ENCODE measurements around the gene SPAG6. TPM values are rescaled to one million over a fixed set of nuclear protein-coding genes. Genes with fewer than 3 reads are reported as not detected.

The SPAG6 gene
- total RNA-seq, 6 experiments from 2014 or later, result not detected

GRCh38 chr10:22319980-22320558, 25.2 kb upstream of the SPAG6 start:
- no peaks in the 10 kb centered on the region for H3K9me3 Mint-ChIP-seq
- H3K36me3 Mint-ChIP-seq (ENCODE audit: low read depth), result 0 out of 2 replicates have a peak, but pooled peaks cover 4% of the 10 kb centered on the region
- no peak for TF ChIP-seq CTCF (IDR thresholded peaks at IDR 0.05)
- peaks cover 13% of the 10 kb centered on the region for H3K27me3 Mint-ChIP-seq (ENCODE audit: insufficient read depth)
- peaks cover 63% of the 10 kb centered on the region for H3K4me1 Mint-ChIP-seq (ENCODE audit: low read depth)
- DNase-seq, result no peak
- peak overlapping the region; percentile 83 for H3K27ac Mint-ChIP-seq
- peak overlapping the region; percentile 87 for H3K4me3 Mint-ChIP-seq

- Mint-ChIP-seq H3K9me3 (no peaks in the 10 kb centered on the region), H3K36me3 (ENCODE audit: low read depth) (0 out of 2 replicates have a peak, but pooled peaks cover 4% of the 10 kb centered on the region), H3K4me3 (peak within 1 kb of the TSS; percentile 92), H3K27me3 (ENCODE audit: insufficient read depth) (peaks cover 13% of the 10 kb centered on the region), H3K4me1 (ENCODE audit: low read depth) (peaks cover 58% of the 10 kb centered on the region), H3K27ac (peak within 1 kb of the TSS; percentile 83)
- TF ChIP-seq CTCF (IDR thresholded peaks at IDR 0.05), result no peak
- DNase-seq, result peak; percentile 49
These were observed 24.6 kb upstream of the SPAG6 start, which contains the start of gene BMI1 for GRCh38 chr10:22320591-22321155. Gene BMI1 (plus strand): TSS chr10:22321099. CDS start chr10:22326450, 5,351 bp downstream.

- Mint-ChIP-seq H3K4me1 (ENCODE audit: low read depth) (peaks cover 63% of the 10 kb centered on the region), H3K27ac (peak overlapping the region; percentile 55; the same call in 1 of the 2 replicates), H3K27me3 (ENCODE audit: insufficient read depth) (peaks cover 17% of the 10 kb centered on the region), H3K36me3 (ENCODE audit: low read depth) (0 out of 2 replicates have a peak, but pooled peaks cover 4% of the 10 kb centered on the region), H3K9me3 (no peaks in the 10 kb centered on the region), H3K4me3 (peak overlapping the region; percentile 84)
- DNase-seq, result peak; percentile 63
- TF ChIP-seq CTCF (IDR thresholded peaks at IDR 0.05), result no peak
These were observed 24.0 kb upstream of the SPAG6 start for GRCh38 chr10:22321156-22321923.

GRCh38 chr10:22321924-22322640, 23.2 kb upstream of the SPAG6 start:
- peak overlapping the region; percentile 92 for H3K4me3 Mint-ChIP-seq
- H3K4me1 Mint-ChIP-seq (ENCODE audit: low read depth), result peaks cover 65% of the 10 kb centered on the region
- H3K27me3 Mint-ChIP-seq (ENCODE audit: insufficient read depth), result peaks cover 17% of the 10 kb centered on the region
- H3K27ac Mint-ChIP-seq, result peak overlapping the region; percentile 73
- no peaks in the 10 kb centered on the region for H3K9me3 Mint-ChIP-seq
- 0 out of 2 replicates have a peak, but pooled peaks cover 4% of the 10 kb centered on the region for H3K36me3 Mint-ChIP-seq (ENCODE audit: low read depth)
- TF ChIP-seq CTCF (IDR thresholded peaks at IDR 0.05), result no peak
- DNase-seq, result no peak

GRCh38 chr10:22322641-22323160, 22.6 kb upstream of the SPAG6 start:
- H3K27ac Mint-ChIP-seq, result peak overlapping the region; percentile 73
- peaks cover 17% of the 10 kb centered on the region for H3K27me3 Mint-ChIP-seq (ENCODE audit: insufficient read depth)
- 0 out of 2 replicates have a peak, but pooled peaks cover 7% of the 10 kb centered on the region for H3K36me3 Mint-ChIP-seq (ENCODE audit: low read depth)

More at GRCh38 chr10:22322641-22323160, 22.6 kb upstream of the SPAG6 start:
- Mint-ChIP-seq H3K4me3 (peak overlapping the region; percentile 92), H3K9me3 (no peaks in the 10 kb centered on the region), H3K4me1 (ENCODE audit: low read depth) (peaks cover 59% of the 10 kb centered on the region)
- TF ChIP-seq CTCF (IDR thresholded peaks at IDR 0.05), result no peak
- no peak for DNase-seq

Data from HFFc6 (cell line).